ENCODE results near the gene CFP.

DNA sequence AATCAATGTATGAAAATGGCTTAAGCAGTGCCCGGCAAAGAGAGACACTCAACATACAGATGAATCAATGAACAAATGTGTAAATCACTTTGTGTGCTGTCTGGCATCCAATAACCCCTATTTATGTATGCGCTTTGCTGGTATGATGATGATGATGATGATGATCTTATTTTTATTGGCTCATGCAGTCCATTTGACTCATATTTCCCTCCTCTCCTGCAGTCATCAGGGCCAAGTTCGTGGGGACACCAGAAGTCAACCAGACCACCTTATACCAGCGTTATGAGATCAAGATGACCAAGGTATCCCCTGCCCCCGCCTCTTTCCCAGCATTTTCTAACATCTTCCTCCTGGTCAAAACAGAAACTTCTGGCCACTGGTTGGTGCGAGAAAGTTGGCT is 45.0 kb downstream of the CFP start:
- TF ChIP-seq CTCF (IDR thresholded peaks at IDR 0.05; ENCODE audit: insufficient read depth, low read length) (no peak), GABPA (IDR thresholded peaks at IDR 0.05; ENCODE audit: low read depth) (no peak)
